Renal cortex interstitium (tissue), 11 donors: Measurements from ENCODE around the gene TMEM184A. TPM values are rescaled to one million over a fixed set of nuclear protein-coding genes. Genes with fewer than 3 reads are reported as not detected.
"Not testable (repeated sequence)": the region's sequence is repeated elsewhere in the genome, so short reads cannot be mapped to it uniquely, and the experiment has no call there.

Experiments
- DNase-seq, 11 donors: peaks; one replicate each; pipeline ENCODE4 v3.0.0-alpha.2; 2013; ENCODE audit warnings: low read depth in 9 of 11, low spot score in 4 of 11; ENCODE audit errors: extremely low read depth in 1 of 11
- polyA plus RNA-seq, 3 donors: library from polyadenylated mRNA; unstranded; fragments of 120-200 nt; gene quantifications; one replicate each; pipeline ENCODE4 v1.2.1, GENCODE V29; 2013; ENCODE audit not compliant: insufficient read length in 3 of 3

Gene TMEM184A
- polyA plus RNA-seq, 3 donors: 4.6 to 11.1 (median 6.0) TPM

DNA sequence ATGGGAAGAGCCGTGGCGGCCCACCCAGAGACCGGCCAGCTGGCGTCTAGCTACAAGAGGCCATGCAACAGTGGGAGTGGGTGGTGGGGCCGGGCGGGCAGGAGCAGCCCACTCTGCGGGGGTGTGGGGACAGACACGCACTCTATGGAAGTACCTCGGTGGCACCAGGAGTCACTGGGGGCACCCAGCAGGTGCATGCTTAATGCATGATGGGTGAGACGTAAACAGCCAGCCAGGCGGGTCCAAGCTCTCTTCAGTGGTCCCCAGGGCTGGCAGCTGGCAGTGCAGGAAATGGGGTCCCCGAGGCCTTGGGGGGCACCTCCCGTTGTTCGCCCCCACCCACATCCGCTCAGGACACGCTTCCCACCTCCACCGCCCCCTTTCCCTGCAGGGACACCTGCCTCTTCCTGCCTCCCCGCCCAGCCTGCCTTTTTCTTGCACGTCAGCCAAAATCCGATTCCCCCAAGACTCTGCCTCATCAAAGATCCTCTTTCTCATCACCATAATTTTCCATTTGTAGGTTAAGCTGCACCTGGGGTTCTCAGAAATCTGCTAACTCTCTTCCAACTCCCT lies 36.4 kb upstream of the TMEM184A start:
- DNase-seq: no peak

DNA sequence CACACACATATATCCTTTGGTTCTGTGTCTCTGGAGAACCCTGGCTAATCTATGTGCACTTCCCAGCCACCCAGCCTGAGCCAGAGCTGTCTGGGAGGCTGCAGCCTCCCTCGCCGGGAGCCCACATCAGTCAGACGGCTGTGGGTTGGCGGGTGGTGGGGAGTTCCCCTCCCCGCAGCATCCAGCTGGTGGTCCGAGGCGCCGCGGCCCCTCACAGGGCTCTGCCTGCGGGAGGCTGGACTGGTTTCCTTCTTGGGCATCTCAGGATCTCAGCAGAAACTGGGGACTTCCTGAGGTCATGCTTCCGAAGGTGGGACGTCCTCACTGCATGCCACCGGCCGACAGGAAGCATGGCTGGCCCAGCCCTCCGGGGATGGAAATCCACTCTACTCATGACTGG lies 35.9 kb upstream of the TMEM184A start:
- no peak for DNase-seq

GRCh38 chr7:1591396-1591795 lies 35.4 kb upstream of the TMEM184A start:
- no peak for DNase-seq

DNA sequence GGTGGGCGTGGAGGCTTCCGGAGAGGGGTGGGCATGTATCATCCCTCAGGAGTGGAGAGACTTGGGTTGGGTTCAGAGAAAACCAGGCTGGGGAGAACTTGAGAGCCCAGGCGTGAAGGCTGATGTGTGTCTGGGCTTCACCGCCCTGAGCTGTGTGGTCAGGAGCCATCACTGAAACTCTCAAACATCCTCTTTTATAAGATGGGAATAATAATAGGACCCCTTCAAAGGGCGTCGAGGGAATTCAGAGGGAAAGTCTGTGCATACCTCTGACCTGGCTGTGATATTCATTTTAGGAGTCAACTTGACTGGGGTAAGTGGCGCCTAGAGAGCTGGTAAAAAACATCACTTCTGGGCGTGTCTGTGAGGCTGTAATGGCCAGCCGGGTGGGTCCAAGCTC lies 34.9 kb upstream of the TMEM184A start:
- no peak for DNase-seq

- DNase-seq: no peak
These were observed 34.5 kb upstream of the TMEM184A start for GRCh38 chr7:1590476-1590875.

- DNase-seq: no peak
These were observed 33.0 kb upstream of the TMEM184A start for GRCh38 chr7:1588978-1589377.

GRCh38 chr7:1587738-1588137 lies 31.7 kb upstream of the TMEM184A start:
- no peak for DNase-seq

- no peak for DNase-seq
These were observed 31.1 kb upstream of the TMEM184A start for GRCh38 chr7:1586827-1587705.

DNA sequence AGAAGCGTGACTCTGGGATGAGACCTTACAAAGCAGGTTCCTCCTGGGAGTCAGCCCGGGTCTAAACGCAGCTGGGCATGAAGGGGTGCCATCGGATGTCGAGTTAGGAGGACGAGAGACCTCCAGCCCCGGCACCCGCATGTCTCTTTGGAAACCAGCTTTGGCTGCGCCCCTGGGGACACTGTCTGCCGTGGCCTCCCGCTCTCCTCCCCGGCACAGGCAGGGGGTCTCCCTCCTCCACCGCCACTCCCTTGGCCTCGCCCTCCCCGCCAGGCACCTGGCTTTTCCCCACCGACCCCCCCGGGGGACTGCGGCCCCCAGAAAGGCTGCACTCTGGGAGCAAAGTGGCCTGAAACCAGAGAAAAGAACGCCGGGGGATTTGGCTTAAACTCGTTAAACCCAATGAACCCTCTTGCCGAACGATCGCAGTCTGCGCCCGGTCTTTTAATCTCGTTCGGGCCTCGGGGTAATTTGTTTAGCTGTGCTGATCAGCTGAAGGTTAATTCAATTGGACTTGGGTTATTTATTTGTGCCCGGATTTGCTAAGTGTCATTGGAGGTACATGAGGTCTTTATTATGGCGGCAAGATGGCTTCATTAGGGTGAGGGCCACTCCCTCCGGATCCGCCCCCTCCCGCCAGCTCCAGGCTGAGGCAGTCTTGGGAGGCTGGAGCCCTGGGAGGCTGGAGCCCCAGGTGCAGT lies 30.3 kb upstream of the TMEM184A start:
- no peak for DNase-seq

GRCh38 chr7:1585142-1585981 lies 29.4 kb upstream of the TMEM184A start:
- DNase-seq: no peak

- DNase-seq: no peak
These were observed 28.7 kb upstream of the TMEM184A start for GRCh38 chr7:1584700-1585099.

DNA sequence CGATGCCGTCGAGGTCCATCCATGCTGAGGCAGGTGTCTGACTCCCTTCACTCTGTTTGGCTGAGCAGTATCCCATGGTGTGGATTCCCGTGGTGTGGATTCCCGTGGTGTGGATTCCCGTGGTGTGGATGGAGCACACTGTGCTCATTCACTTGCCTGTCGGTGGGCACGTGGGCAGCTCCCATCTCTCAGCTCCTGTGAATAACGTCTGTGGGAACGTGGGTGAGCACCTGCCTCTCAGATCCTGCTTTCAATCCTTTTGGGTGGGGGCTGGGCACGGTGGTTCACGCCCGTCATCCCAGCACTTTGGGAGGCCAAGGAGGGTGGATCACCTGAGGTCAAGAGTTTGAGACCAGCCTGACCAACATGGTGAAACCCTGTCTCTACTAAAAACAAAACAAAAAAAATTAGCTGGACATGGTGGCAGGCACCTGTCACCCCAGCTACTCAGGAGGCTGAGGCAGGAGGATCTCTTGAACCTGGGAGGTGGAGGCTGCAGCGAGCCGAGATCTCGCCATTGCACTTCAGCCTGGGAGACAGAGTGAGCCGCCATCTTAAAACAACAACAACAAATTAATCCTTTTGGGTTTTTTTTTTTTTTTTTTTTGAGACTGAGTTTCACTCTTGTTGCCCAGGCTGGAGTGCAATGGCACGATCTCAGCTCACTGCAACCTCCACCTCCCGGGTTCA lies 27.4 kb upstream of the TMEM184A start:
- DNase-seq: not testable (repeated sequence)

- no peak for DNase-seq
These were observed 24.5 kb upstream of the TMEM184A start for GRCh38 chr7:1580422-1581030.

GRCh38 chr7:1579481-1580421 lies 23.7 kb upstream of the TMEM184A start:
- DNase-seq: peak in 3 of 11 donors; percentile 52 to 59 (median 57)

GRCh38 chr7:1578513-1578912 lies 22.5 kb upstream of the TMEM184A start:
- DNase-seq: no peak

GRCh38 chr7:1576521-1577253 lies 20.7 kb upstream of the TMEM184A start:
- DNase-seq: no peak

GRCh38 chr7:1575809-1576208 lies 19.8 kb upstream of the TMEM184A start:
- DNase-seq: no peak
